WI38 (cell line): ENCODE data around the gene MARCHF10.

Experiments
- H3K4me3 ChIP-seq: 2 replicates; pipeline ENCODE4 v1.5.1; 2011; ENCODE audit warnings: low read depth, mild to moderate bottlenecking, control low read depth, low read length
- TF ChIP-seq, protein P1 (sequence below): IDR thresholded peaks from 2 replicates; pipeline ENCODE4 v1.5.1; 2012; ENCODE audit warnings: low read depth, mild to moderate bottlenecking, control low read depth, low read length

The MARCHF10 gene

DNA sequence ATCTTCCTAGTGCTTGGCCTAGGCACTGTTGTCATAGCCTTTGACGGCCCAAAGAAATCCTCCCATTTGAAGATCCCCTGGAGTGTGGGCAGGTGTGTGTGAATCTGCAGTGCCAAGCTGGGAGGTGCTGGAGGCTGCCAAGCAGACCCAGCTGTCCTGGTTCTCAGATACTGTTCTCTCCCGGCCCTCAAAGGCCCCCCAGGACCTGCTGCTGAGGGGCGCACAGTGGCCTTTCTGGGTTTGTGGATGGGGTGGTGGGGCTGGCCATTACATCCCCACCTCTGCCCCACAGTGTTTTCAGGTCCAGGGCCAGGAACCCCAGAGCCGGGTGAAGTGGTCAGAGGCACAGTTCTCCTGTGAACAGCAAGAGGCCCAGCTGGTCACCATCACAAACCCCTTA, 120.1 kb downstream of the MARCHF10 start:
- TF ChIP-seq, protein P1, sequence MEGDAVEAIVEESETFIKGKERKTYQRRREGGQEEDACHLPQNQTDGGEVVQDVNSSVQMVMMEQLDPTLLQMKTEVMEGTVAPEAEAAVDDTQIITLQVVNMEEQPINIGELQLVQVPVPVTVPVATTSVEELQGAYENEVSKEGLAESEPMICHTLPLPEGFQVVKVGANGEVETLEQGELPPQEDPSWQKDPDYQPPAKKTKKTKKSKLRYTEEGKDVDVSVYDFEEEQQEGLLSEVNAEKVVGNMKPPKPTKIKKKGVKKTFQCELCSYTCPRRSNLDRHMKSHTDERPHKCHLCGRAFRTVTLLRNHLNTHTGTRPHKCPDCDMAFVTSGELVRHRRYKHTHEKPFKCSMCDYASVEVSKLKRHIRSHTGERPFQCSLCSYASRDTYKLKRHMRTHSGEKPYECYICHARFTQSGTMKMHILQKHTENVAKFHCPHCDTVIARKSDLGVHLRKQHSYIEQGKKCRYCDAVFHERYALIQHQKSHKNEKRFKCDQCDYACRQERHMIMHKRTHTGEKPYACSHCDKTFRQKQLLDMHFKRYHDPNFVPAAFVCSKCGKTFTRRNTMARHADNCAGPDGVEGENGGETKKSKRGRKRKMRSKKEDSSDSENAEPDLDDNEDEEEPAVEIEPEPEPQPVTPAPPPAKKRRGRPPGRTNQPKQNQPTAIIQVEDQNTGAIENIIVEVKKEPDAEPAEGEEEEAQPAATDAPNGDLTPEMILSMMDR: no peak
- H3K4me3 ChIP-seq: no peak overlapping the region

GRCh38 chr17:62684179-62684578, 123.9 kb downstream of the MARCHF10 start:
- TF ChIP-seq, protein P1: no peak
- H3K4me3 ChIP-seq: no peak overlapping the region

GRCh38 chr17:62681939-62682381, 126.2 kb downstream of the MARCHF10 start:
- H3K4me3 ChIP-seq: no peak overlapping the region
- TF ChIP-seq, protein P1: no peak

DNA sequence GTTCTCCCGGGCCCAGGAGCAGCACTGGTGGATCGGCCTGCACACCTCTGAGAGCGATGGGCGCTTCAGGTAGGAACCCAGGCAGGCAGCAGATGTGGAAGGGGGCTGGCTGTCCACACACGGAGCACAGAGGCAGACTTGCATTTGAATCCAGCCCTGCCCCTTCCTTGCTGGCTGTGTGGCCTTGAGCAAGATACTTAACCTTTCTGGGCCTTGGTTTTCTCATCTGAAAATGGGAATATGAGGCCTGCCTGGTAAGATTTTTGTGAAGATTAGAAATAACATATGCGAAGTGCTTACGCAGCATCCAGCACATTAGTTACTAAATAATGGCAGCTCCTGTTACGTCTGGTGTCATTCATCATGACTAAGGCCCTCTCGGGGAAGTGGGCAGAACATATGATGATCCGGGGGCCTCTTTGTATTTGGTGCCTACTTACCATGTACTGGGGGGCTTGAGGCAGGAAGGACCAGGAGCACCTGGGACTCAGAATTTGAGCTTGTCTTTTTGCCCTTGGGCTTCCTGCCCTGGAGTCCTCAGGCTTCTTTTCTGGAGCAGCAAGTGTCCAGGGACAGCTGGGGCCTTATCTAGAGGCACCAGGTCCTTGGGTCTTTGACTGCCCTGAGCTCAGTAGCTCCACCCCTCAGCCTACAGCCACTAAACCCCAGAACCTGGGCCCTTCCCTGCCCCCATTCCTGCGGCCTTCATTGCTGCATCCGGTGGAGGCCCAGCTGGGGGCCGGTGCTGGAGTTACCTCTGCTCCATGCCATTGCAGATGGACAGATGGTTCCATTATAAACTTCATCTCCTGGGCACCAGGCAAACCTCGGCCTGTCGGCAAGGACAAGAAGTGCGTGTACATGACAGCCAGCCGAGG, 126.8 kb downstream of the MARCHF10 start:
- TF ChIP-seq, protein P1: no peak
- H3K4me3 ChIP-seq: no peak overlapping the region

- TF ChIP-seq, protein P1: no peak
- H3K4me3 ChIP-seq: no peak overlapping the region
These were observed 127.5 kb downstream of the MARCHF10 start for GRCh38 chr17:62680541-62681052.

- H3K4me3 ChIP-seq: no peak overlapping the region
- TF ChIP-seq, protein P1: no peak
These were observed 128.2 kb downstream of the MARCHF10 start for GRCh38 chr17:62679866-62680377.
